HepG2 (cell line): ENCODE results near the gene NSD1. TPM values are rescaled to one million over a fixed set of nuclear protein-coding genes. Genes with fewer than 3 reads are reported as not detected.

Experiments
- ATRX ChIP-seq: sonication (generic); formaldehyde crosslinking; IDR thresholded peaks from 2 replicates; pipeline ENCODE4 v1.4.0; 2020; ENCODE audit warnings: missing genetic modification reagents, borderline replicate concordance
- CBX5 ChIP-seq: sonication (generic); formaldehyde crosslinking; IDR thresholded peaks from 2 replicates; pipeline ENCODE4 v1.4.0; 2020; ENCODE audit warnings: missing genetic modification reagents, borderline replicate concordance
- GPN1 ChIP-seq: sonication (generic); formaldehyde crosslinking; IDR thresholded peaks from 2 replicates; pipeline ENCODE4 v1.5.1; 2020; ENCODE audit warnings: missing genetic modification reagents, borderline replicate concordance
- GZF1 ChIP-seq: sonication (generic); formaldehyde crosslinking; IDR thresholded peaks from 2 replicates; pipeline ENCODE4 v1.5.1; 2020; ENCODE audit warnings: mild to moderate bottlenecking, missing genetic modification reagents
- JUND ChIP-seq: sonication (generic); formaldehyde crosslinking; IDR thresholded peaks from 2 replicates; pipeline ENCODE4 v1.8.0; 2022; ENCODE audit warnings: mild to moderate bottlenecking, missing genetic modification reagents
- KDM3A ChIP-seq: IDR thresholded peaks from 2 replicates; pipeline ENCODE4 v1.6.1; 2018; ENCODE audit warnings: low read depth, missing compliant biosample characterization
- PHF8 ChIP-seq: sonication (generic); formaldehyde crosslinking; IDR thresholded peaks from 2 replicates; pipeline ENCODE4 v1.5.0; 2020; ENCODE audit warnings: missing genetic modification reagents
- RORA ChIP-seq: sonication (generic); formaldehyde crosslinking; IDR thresholded peaks from 2 replicates; pipeline ENCODE4 v1.5.0; 2020; ENCODE audit warnings: mild to moderate bottlenecking, missing genetic modification reagents, moderate library complexity
- SRF ChIP-seq: IDR thresholded peaks from 2 replicates; pipeline ENCODE4 v1.6.1; 2011; ENCODE audit warnings: mild to moderate bottlenecking, low read depth, low read length, moderate library complexity
- TAF1 ChIP-seq: sonication (generic); formaldehyde crosslinking; IDR thresholded peaks from 2 replicates; pipeline ENCODE4 v1.4.0; 2020; ENCODE audit warnings: missing genetic modification reagents
- TBX3 ChIP-seq: fragments of 450-650 bp; IDR thresholded peaks from 2 replicates; pipeline ENCODE4 v1.6.1; 2017; ENCODE audit warnings: antibody characterized with exemption, mild to moderate bottlenecking, inconsistent platforms, borderline replicate concordance
- THAP11 ChIP-seq: IDR thresholded peaks from 2 replicates; pipeline ENCODE4 v1.6.1; 2016; ENCODE audit warnings: missing biosample characterization, missing genetic modification reagents
- ZEB1 ChIP-seq: IDR thresholded peaks from 2 replicates; pipeline ENCODE4 v1.6.1; 2012; ENCODE audit warnings: mild to moderate bottlenecking, low read depth, inconsistent platforms; ENCODE audit not compliant: insufficient replicate concordance
- ZFP36 ChIP-seq: fragments of 150-350 bp; IDR thresholded peaks from 2 replicates; pipeline ENCODE4 v1.6.1; 2018; ENCODE audit warnings: borderline replicate concordance, low read length, low read depth; ENCODE audit not compliant: partially characterized antibody
- polyA plus RNA-seq, 8 experiments: library from polyadenylated mRNA; depleted of rRNA in 3 of 8; stranded (reverse) in 7 of 8; unstranded in 1 of 8; fragments of >200 nt; fragmentation: Illumina TruSeq in 4 of 8; extraction: Trizol in 4 of 8; gene quantifications; 2 replicates each; pipeline versions ENCODE4 v1.2.1 to v1.2.3, GENCODE V29; 2011 to 2016; ENCODE audit warnings: low read depth in 4 of 8, missing spikeins in 1 of 8, mixed read lengths in 1 of 8; ENCODE audit not compliant: insufficient read depth in 1 of 8
- total RNA-seq, 5 experiments: library from RNA; depleted of rRNA; stranded (reverse); fragments of >200 nt; fragmentation: Illumina TruSeq; extraction: Trizol; gene quantifications; 2 replicates each; pipeline ENCODE4 v1.2.3, GENCODE V29; 2016; ENCODE audit warnings: low read depth in 1 of 5
- TF ChIP-seq, protein P1 (sequence below): sonication (generic); formaldehyde crosslinking; IDR thresholded peaks from 2 replicates; pipeline ENCODE4 v1.4.0; 2020; ENCODE audit warnings: missing genetic modification reagents, borderline replicate concordance
- TF ChIP-seq, protein P2 (sequence below): IDR thresholded peaks from 2 replicates; pipeline ENCODE4 v1.6.1; 2018; ENCODE audit warnings: missing genetic modification reagents
- TF ChIP-seq, protein P3 (sequence below): sonication (generic); formaldehyde crosslinking; IDR thresholded peaks from 2 replicates; pipeline ENCODE4 v1.5.0; 2020; ENCODE audit warnings: missing genetic modification reagents
- TF ChIP-seq, protein P4 (sequence below): sonication (generic); formaldehyde crosslinking; IDR thresholded peaks from 2 replicates; pipeline ENCODE4 v1.5.0; 2020; ENCODE audit warnings: mild to moderate bottlenecking, missing genetic modification reagents
- TF ChIP-seq, protein P5 (sequence below): sonication (generic); IDR thresholded peaks from 2 replicates; pipeline ENCODE4 v1.6.1; 2016; ENCODE audit warnings: low read depth, borderline replicate concordance
- TF ChIP-seq, protein P6 (sequence below): sonication (generic); formaldehyde crosslinking; IDR thresholded peaks from 2 replicates; pipeline ENCODE4 v1.9.0; 2021; ENCODE audit warnings: missing genetic modification reagents, borderline replicate concordance

Gene NSD1
- total and polyA plus RNA-seq, 2 of the 13 experiments (the other 11 are each of a cell fraction or from before 2014, with no cell fraction given), result 0.01 to 0.09 TPM

DNA sequence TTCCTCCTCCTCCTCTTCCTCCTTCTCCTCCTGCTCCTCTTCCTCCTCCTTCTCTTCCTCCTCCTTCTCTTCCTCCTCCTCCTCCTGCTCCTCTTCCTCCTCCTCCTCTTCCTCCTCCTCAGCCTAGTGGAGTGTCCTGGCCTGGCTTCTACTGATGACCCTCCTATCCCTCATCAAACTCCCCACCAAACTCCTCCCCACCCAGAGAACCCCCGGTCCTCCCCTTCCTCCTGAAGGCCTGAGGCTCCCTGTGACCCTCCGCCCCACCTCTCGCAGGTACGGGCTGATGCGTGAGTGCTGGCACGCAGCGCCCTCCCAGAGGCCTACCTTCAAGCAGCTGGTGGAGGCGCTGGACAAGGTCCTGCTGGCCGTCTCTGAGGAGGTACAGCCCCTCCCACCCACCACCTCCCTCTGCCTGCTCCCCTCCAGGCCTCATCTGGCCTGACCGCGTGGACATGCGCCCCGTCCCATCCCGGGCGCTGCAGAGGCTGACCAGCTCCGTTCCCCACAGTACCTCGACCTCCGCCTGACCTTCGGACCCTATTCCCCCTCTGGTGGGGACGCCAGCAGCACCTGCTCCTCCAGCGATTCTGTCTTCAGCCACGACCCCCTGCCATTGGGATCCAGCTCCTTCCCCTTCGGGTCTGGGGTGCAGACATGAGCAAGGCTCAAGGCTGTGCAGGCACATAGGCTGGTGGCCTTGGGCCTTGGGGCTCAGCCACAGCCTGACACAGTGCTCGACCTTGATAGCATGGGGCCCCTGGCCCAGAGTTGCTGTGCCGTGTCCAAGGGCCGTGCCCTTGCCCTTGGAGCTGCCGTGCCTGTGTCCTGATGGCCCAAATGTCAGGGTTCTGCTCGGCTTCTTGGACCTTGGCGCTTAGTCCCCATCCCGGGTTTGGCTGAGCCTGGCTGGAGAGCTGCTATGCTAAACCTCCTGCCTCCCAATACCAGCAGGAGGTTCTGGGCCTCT lies 36.3 kb upstream of the NSD1 start (continued):
- TF ChIP-seq, protein P1, sequence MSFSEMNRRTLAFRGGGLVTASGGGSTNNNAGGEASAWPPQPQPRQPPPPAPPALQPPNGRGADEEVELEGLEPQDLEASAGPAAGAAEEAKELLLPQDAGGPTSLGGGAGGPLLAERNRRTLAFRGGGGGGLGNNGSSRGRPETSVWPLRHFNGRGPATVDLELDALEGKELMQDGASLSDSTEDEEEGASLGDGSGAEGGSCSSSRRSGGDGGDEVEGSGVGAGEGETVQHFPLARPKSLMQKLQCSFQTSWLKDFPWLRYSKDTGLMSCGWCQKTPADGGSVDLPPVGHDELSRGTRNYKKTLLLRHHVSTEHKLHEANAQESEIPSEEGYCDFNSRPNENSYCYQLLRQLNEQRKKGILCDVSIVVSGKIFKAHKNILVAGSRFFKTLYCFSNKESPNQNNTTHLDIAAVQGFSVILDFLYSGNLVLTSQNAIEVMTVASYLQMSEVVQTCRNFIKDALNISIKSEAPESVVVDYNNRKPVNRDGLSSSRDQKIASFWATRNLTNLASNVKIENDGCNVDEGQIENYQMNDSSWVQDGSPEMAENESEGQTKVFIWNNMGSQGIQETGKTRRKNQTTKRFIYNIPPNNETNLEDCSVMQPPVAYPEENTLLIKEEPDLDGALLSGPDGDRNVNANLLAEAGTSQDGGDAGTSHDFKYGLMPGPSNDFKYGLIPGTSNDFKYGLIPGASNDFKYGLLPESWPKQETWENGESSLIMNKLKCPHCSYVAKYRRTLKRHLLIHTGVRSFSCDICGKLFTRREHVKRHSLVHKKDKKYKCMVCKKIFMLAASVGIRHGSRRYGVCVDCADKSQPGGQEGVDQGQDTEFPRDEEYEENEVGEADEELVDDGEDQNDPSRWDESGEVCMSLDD (CRISPR knock-in tag), result peak; percentile 92
- TF ChIP-seq TBX3 (no peak), JUND (CRISPR knock-in tag) (peak; percentile 15; the same call in 1 of the 2 replicates), CBX5 (no peak), GPN1 (no peak), RORA (CRISPR knock-in tag) (no peak), TAF1 (CRISPR knock-in tag) (no peak), ZEB1 (no peak), PHF8 (CRISPR knock-in tag) (no peak), SRF (no peak), ZFP36 (no peak), GZF1 (CRISPR knock-in tag) (no peak), THAP11 (CRISPR knock-in tag) (no peak), ATRX (CRISPR knock-in tag) (no peak), KDM3A (CRISPR knock-in tag) (no peak)
- TF ChIP-seq, protein P2, sequence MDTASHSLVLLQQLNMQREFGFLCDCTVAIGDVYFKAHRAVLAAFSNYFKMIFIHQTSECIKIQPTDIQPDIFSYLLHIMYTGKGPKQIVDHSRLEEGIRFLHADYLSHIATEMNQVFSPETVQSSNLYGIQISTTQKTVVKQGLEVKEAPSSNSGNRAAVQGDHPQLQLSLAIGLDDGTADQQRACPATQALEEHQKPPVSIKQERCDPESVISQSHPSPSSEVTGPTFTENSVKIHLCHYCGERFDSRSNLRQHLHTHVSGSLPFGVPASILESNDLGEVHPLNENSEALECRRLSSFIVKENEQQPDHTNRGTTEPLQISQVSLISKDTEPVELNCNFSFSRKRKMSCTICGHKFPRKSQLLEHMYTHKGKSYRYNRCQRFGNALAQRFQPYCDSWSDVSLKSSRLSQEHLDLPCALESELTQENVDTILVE (CRISPR knock-in tag), result no peak
- TF ChIP-seq, protein P3, sequence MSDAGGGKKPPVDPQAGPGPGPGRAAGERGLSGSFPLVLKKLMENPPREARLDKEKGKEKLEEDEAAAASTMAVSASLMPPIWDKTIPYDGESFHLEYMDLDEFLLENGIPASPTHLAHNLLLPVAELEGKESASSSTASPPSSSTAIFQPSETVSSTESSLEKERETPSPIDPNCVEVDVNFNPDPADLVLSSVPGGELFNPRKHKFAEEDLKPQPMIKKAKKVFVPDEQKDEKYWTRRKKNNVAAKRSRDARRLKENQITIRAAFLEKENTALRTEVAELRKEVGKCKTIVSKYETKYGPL, result no peak
- TF ChIP-seq, protein P4, sequence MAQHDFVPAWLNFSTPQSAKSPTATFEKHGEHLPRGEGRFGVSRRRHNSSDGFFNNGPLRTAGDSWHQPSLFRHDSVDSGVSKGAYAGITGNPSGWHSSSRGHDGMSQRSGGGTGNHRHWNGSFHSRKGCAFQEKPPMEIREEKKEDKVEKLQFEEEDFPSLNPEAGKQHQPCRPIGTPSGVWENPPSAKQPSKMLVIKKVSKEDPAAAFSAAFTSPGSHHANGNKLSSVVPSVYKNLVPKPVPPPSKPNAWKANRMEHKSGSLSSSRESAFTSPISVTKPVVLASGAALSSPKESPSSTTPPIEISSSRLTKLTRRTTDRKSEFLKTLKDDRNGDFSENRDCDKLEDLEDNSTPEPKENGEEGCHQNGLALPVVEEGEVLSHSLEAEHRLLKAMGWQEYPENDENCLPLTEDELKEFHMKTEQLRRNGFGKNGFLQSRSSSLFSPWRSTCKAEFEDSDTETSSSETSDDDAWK (CRISPR knock-in tag), result no peak
- TF ChIP-seq, protein P5, sequence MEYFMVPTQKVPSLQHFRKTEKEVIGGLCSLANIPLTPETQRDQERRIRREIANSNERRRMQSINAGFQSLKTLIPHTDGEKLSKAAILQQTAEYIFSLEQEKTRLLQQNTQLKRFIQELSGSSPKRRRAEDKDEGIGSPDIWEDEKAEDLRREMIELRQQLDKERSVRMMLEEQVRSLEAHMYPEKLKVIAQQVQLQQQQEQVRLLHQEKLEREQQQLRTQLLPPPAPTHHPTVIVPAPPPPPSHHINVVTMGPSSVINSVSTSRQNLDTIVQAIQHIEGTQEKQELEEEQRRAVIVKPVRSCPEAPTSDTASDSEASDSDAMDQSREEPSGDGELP, result no peak
- TF ChIP-seq, protein P6, sequence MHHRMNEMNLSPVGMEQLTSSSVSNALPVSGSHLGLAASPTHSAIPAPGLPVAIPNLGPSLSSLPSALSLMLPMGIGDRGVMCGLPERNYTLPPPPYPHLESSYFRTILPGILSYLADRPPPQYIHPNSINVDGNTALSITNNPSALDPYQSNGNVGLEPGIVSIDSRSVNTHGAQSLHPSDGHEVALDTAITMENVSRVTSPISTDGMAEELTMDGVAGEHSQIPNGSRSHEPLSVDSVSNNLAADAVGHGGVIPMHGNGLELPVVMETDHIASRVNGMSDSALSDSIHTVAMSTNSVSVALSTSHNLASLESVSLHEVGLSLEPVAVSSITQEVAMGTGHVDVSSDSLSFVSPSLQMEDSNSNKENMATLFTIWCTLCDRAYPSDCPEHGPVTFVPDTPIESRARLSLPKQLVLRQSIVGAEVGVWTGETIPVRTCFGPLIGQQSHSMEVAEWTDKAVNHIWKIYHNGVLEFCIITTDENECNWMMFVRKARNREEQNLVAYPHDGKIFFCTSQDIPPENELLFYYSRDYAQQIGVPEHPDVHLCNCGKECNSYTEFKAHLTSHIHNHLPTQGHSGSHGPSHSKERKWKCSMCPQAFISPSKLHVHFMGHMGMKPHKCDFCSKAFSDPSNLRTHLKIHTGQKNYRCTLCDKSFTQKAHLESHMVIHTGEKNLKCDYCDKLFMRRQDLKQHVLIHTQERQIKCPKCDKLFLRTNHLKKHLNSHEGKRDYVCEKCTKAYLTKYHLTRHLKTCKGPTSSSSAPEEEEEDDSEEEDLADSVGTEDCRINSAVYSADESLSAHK (CRISPR knock-in tag), result no peak
